GM23338 (cell line): ENCODE results near the gene BTN1A1. TPM values are rescaled to one million over a fixed set of nuclear protein-coding genes. Genes with fewer than 3 reads are reported as not detected.

Source experiments
- ATAC-seq: fragments of 200-7000 bp; cut with Tn5 transposase; 3 replicates; pipeline ENCODE4 v1.9.1; 2020
- DNase-seq: peaks from one replicate; pipeline ENCODE4 v3.0.0-alpha.2; 2015; ENCODE audit warnings: low spot score
- H2AFZ ChIP-seq: fragments of 200-600 bp; sonication (generic); 2 replicates; pipeline ENCODE4 v1.8.0; 2016; ENCODE audit warnings: antibody characterized with exemption, mild to moderate bottlenecking, moderate library complexity
- H3F3A ChIP-seq: fragments of 200-600 bp; sonication (generic); replicated peaks from 2 replicates; pipeline ENCODE4 v1.8.0; 2017; ENCODE audit warnings: antibody characterized with exemption, mixed run types, low read depth
- H3K27ac ChIP-seq: fragments of 200-600 bp; sonication (generic); 2 replicates; pipeline ENCODE4 v1.6.1; 2016; ENCODE audit warnings: low read depth
- H3K27me3 ChIP-seq: fragments of 200-600 bp; sonication (generic); 2 replicates; pipeline ENCODE4 v1.8.0; 2016; ENCODE audit warnings: mild to moderate bottlenecking, mixed run types, moderate library complexity; ENCODE audit not compliant: insufficient read depth
- H3K36me3 ChIP-seq: fragments of 200-600 bp; sonication (generic); 2 replicates; pipeline ENCODE4 v1.8.0; 2016; ENCODE audit warnings: mild to moderate bottlenecking; ENCODE audit not compliant: insufficient read depth
- H3K4me1 ChIP-seq: fragments of 200-600 bp; sonication (generic); 2 replicates; pipeline ENCODE4 v1.8.0; 2016; ENCODE audit warnings: mild to moderate bottlenecking, moderate library complexity; ENCODE audit not compliant: insufficient read depth
- H3K4me2 ChIP-seq: fragments of 200-600 bp; sonication (generic); 2 replicates; pipeline ENCODE4 v1.7.1; 2017; ENCODE audit warnings: mixed run types
- H3K4me3 ChIP-seq: fragments of 200-600 bp; sonication (generic); 2 replicates; pipeline ENCODE4 v1.6.1; 2016; ENCODE audit warnings: mixed run types
- H3K79me2 ChIP-seq: fragments of 200-600 bp; sonication (generic); replicated peaks from 2 replicates; pipeline ENCODE4 v1.8.0; 2017; ENCODE audit warnings: mild to moderate bottlenecking; ENCODE audit not compliant: insufficient read depth
- H3K9me2 ChIP-seq: fragments of 200-600 bp; sonication (generic); 2 replicates; pipeline ENCODE4 v1.8.0; 2017; ENCODE audit not compliant: insufficient read depth
- H4K20me1 ChIP-seq: fragments of 200-600 bp; sonication (generic); replicated peaks from 2 replicates; pipeline ENCODE4 v1.8.0; 2017; ENCODE audit warnings: mild to moderate bottlenecking; ENCODE audit not compliant: insufficient read depth
- H3K27ac Mint-ChIP-seq: 2 replicates; pipeline ENCODE4 v1.8.0; 2020; ENCODE audit warnings: inconsistent platforms, mild to moderate bottlenecking, moderate library complexity, mixed read lengths
- H3K27me3 Mint-ChIP-seq: 3 replicates; pipeline ENCODE4 v1.8.0; 2022; ENCODE audit warnings: low read depth, mild to moderate bottlenecking, moderate library complexity, mixed read lengths, inconsistent platforms; ENCODE audit not compliant: insufficient read depth, poor library complexity
- H3K36me3 Mint-ChIP-seq: 3 replicates; pipeline ENCODE4 v1.8.0; 2021; ENCODE audit warnings: low read depth, mild to moderate bottlenecking, inconsistent platforms, moderate library complexity, mixed read lengths
- H3K4me1 Mint-ChIP-seq: 3 replicates; pipeline ENCODE4 v1.8.0; 2020; ENCODE audit warnings: mild to moderate bottlenecking, inconsistent platforms, mixed read lengths
- H3K4me3 Mint-ChIP-seq: 3 replicates; pipeline ENCODE4 v1.8.0; 2021; ENCODE audit warnings: moderate library complexity, mild to moderate bottlenecking, inconsistent platforms, mixed read lengths
- H3K9me3 Mint-ChIP-seq: 3 replicates; pipeline ENCODE4 v1.8.0; 2020; ENCODE audit warnings: moderate library complexity, mild to moderate bottlenecking, inconsistent platforms, mixed read lengths
- CREB1 ChIP-seq: fragments of 250-450 bp; sonication (Bioruptor Pico); IDR thresholded peaks from 2 replicates; pipeline ENCODE4 v1.5.0; 2020; ENCODE audit warnings: low read depth, mild to moderate bottlenecking, moderate library complexity
- CTCF ChIP-seq, 2 experiments: fragments of 200-600 bp in 1 of 2; sonication (generic) in 1 of 2; conservative IDR thresholded peaks; 2 replicates each; pipeline versions ENCODE4 v1.5.1 to v1.6.1; 2016 to 2017; ENCODE audit warnings: antibody characterized with exemption in 2 of 2, low read depth in 2 of 2, mild to moderate bottlenecking in 2 of 2, moderate library complexity in 1 of 2
- ETS1 ChIP-seq: IDR thresholded peaks from 2 replicates; pipeline ENCODE4 v1.6.1; 2016; ENCODE audit warnings: antibody characterized with exemption
- EZH2phosphoT487 ChIP-seq: fragments of 200-600 bp; sonication (generic); IDR thresholded peaks from one replicate; pipeline ENCODE4 v1.8.1; 2018; ENCODE audit warnings: antibody characterized with exemption; ENCODE audit not compliant: unreplicated experiment
- JUNB ChIP-seq: IDR thresholded peaks from one replicate; pipeline ENCODE4 v1.6.1; 2016; ENCODE audit warnings: antibody characterized with exemption; ENCODE audit not compliant: unreplicated experiment
- NANOG ChIP-seq: IDR thresholded peaks from 2 replicates; pipeline ENCODE4 v1.6.1; 2016; ENCODE audit warnings: antibody characterized with exemption, borderline replicate concordance
- POLR2AphosphoS5 ChIP-seq: IDR thresholded peaks from 2 replicates; pipeline ENCODE4 v1.6.1; 2016; ENCODE audit warnings: antibody characterized with exemption, low read depth
- ZNF462 ChIP-seq: fragments of 250-450 bp; sonication (Bioruptor Pico); IDR thresholded peaks from 2 replicates; pipeline ENCODE4 v1.5.0; 2020; ENCODE audit warnings: mild to moderate bottlenecking, moderate library complexity
- polyA plus RNA-seq: library from polyadenylated mRNA; unstranded; fragments of >200 nt; fragmentation: Nextera tagmentation; extraction: Ambion mirVana; gene quantifications from 2 replicates; pipeline ENCODE4 v1.2.1, GENCODE V29; 2016
- total RNA-seq: library from RNA; depleted of rRNA; stranded (reverse); fragments of >200 nt; shearing (Covaris generic); gene quantifications from 2 replicates; pipeline ENCODE4 v1.2.3, GENCODE V29; 2014

Gene BTN1A1
- total and polyA plus RNA-seq, 2 experiments from 2014 or later: 0.13 to 0.38 TPM

GRCh38 chr6:26491604-26492003, 8.5 kb upstream of the BTN1A1 start (continued):
- TF ChIP-seq EZH2phosphoT487 (no peak), POLR2AphosphoS5 (no peak), CREB1 (CRISPR knock-in tag) (no peak), ETS1 (no peak), JUNB (no peak), NANOG (no peak)

- Mint-ChIP-seq H3K4me1 (no peaks in the 10 kb centered on the region), H3K27ac (no peak overlapping the region), H3K4me3 (no peak overlapping the region), H3K9me3 (no peaks in the 10 kb centered on the region), H3K27me3 (no peaks in the 10 kb centered on the region), H3K36me3 (no peaks in the 10 kb centered on the region)
- H3K9me2 ChIP-seq: 0 out of 2 replicates have a peak, but pooled peaks cover 5% of the 10 kb centered on the region
- no peak overlapping the region for H3K4me3 ChIP-seq
- no peaks in the 10 kb centered on the region for H3K27me3 ChIP-seq
- H3K79me2 ChIP-seq: no peaks in the 10 kb centered on the region
- H2AFZ ChIP-seq: no peak overlapping the region
- H3F3A ChIP-seq: no peaks in the 10 kb centered on the region
- no peaks in the 10 kb centered on the region for H3K4me1 ChIP-seq
- H3K4me2 ChIP-seq: no peak overlapping the region
- no peaks in the 10 kb centered on the region for H3K36me3 ChIP-seq
- H3K27ac ChIP-seq: no peak overlapping the region
- no peaks in the 10 kb centered on the region for H4K20me1 ChIP-seq
- TF ChIP-seq CTCF (conservative IDR thresholded peaks at IDR 0.05; ENCODE audit: low read depth in 2 of 2) (peak in 1 of 2 experiments; percentile 33; a peak in 1 of 4 replicates), ZNF462 (CRISPR knock-in tag) (no peak), ETS1 (no peak), EZH2phosphoT487 (no peak)
- DNase-seq: peak; percentile 39
- peak; percentile 85 for ATAC-seq
These were observed 6.8 kb upstream of the BTN1A1 start for GRCh38 chr6:26493258-26493657.
